Caco-2 (cell line): ENCODE data around the gene FBLN1. TPM values are rescaled to one million over a fixed set of nuclear protein-coding genes. Genes with fewer than 3 reads are reported as not detected.

Source experiments
- BruUV-seq: library from RNA; stranded (reverse); fragments of 400-500 nt; replicated peaks from 2 replicates; lab custom pipeline; 2021; lab: Mats Ljungman, UMichigan
- CTCF ChIA-PET: fragments of 300-600 bp; sonication (Branson Sonifier 250); formaldehyde crosslinking; loops from one replicate; lab custom pipeline; 2022; ENCODE audit warnings: antibody characterized with exemption; lab: Charles Lee
- POLR2A ChIA-PET: fragments of 300-600 bp; sonication (Branson Sonifier 250); formaldehyde crosslinking; loops from one replicate; lab custom pipeline; 2022; ENCODE audit warnings: antibody characterized with exemption; lab: Charles Lee
- DNase-seq, 2 experiments: peaks; one replicate each; pipeline versions ENCODE4 v3.0.0 to v3.0.0-alpha.2; 2020 to 2022
- H3K27me3 ChIP-seq: replicated peaks from 2 replicates; pipeline ENCODE4 v1.6.0; 2011; ENCODE audit warnings: low read length; ENCODE audit not compliant: control insufficient read depth, insufficient read depth
- H3K36me3 ChIP-seq: 2 replicates; pipeline ENCODE4 v1.5.1; 2011; ENCODE audit warnings: low read length; ENCODE audit not compliant: control insufficient read depth, insufficient read depth
- H3K4me1 ChIP-seq: fragments of 250-450 bp; sonication (Bioruptor Pico); 2 replicates; pipeline ENCODE4 v1.5.1; 2020; ENCODE audit warnings: mild to moderate bottlenecking
- H3K4me3 ChIP-seq: 2 replicates; pipeline ENCODE4 v1.5.1; 2011; ENCODE audit warnings: low read depth, mild to moderate bottlenecking, control low read depth, low read length
- H3K9me3 ChIP-seq: fragments of 250-450 bp; sonication (Bioruptor Pico); 2 replicates; pipeline ENCODE4 v1.5.1; 2020; ENCODE audit warnings: mild to moderate bottlenecking, moderate library complexity
- H3K27ac Mint-ChIP-seq: one replicate; pipeline ENCODE4 v1.8.0; 2022; ENCODE audit warnings: mixed read lengths; ENCODE audit not compliant: unreplicated experiment
- H3K27me3 Mint-ChIP-seq: one replicate; pipeline ENCODE4 v1.8.0; 2022; ENCODE audit warnings: mixed read lengths; ENCODE audit not compliant: insufficient read depth, unreplicated experiment
- H3K36me3 Mint-ChIP-seq: one replicate; pipeline ENCODE4 v1.8.0; 2022; ENCODE audit warnings: mild to moderate bottlenecking, mixed read lengths; ENCODE audit not compliant: insufficient read depth, unreplicated experiment
- H3K4me1 Mint-ChIP-seq: one replicate; pipeline ENCODE4 v1.8.0; 2022; ENCODE audit warnings: low read depth, mixed read lengths; ENCODE audit not compliant: unreplicated experiment
- H3K4me3 Mint-ChIP-seq: one replicate; pipeline ENCODE4 v1.8.0; 2022; ENCODE audit warnings: mild to moderate bottlenecking, moderate library complexity, mixed read lengths; ENCODE audit not compliant: unreplicated experiment
- H3K9me3 Mint-ChIP-seq: one replicate; pipeline ENCODE4 v1.8.0; 2022; ENCODE audit warnings: mixed read lengths; ENCODE audit not compliant: unreplicated experiment
- intact Hi-C: fragments of 100-400 bp; cut with micrococcal nuclease; formaldehyde crosslinking; loops from one replicate; pipeline ENCODE4 v1.10.0; 2022; ENCODE audit not compliant: unreplicated experiment
- total RNA-seq: library from RNA; stranded (reverse); gene quantifications from 2 replicates; pipeline ENCODE4 v1.2.3, GENCODE V29; 2022
- TF ChIP-seq, protein P1 (sequence below), 2 experiments: fragments of 200-600 bp in 1 of 2; IDR thresholded peaks; 1 replicate in 1 of 2; 2 replicates in 1 of 2; pipeline versions ENCODE4 v1.5.1 to v1.8.0; 2011 to 2022; ENCODE audit warnings: antibody characterized with exemption in 1 of 2, control low read depth in 1 of 2, inconsistent platforms in 1 of 2, low read depth in 1 of 2, low read length in 1 of 2, mild to moderate bottlenecking in 1 of 2, moderate library complexity in 1 of 2; ENCODE audit not compliant: insufficient read depth in 1 of 2, severe bottlenecking in 1 of 2, unreplicated experiment in 1 of 2

The FBLN1 gene
- total RNA-seq, 1 experiment from 2014 or later = 519 TPM

DNA sequence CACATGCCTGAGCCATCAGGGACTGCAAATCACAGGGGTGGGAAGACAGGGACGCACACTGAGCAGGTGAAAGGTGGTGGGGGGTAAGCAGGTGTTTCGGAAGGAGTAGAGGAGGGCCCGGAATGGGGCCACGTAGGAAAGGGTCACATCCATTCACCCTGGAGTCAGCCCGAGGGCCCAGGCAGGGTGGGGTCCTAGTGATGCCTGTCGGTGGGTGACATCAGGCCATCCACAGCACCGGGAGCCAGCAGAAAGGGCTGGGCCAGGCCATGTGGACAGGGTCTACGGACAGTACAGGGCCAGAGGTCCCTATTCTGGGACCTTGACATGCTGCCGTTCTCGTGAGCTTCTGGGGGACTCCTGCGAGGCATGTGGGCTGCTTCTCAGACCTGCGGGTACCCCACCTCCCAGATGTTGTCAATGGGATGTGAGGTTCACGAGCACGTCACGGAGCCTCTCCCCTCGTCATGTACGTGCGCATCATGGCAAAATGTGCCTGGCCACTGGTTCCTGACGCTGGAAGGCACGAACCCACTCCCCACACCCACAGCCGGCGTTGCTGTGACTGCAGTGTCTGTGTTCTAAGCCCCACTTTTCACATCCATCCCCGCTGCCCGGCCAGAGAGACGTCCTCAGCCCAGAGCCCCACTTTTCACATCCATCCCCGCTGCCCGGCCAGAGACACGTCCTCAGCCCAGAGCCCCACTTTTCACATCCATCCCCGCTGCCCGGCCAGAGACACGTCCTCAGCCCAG lies 84.1 kb downstream of the FBLN1 start:
- TF ChIP-seq, protein P1, sequence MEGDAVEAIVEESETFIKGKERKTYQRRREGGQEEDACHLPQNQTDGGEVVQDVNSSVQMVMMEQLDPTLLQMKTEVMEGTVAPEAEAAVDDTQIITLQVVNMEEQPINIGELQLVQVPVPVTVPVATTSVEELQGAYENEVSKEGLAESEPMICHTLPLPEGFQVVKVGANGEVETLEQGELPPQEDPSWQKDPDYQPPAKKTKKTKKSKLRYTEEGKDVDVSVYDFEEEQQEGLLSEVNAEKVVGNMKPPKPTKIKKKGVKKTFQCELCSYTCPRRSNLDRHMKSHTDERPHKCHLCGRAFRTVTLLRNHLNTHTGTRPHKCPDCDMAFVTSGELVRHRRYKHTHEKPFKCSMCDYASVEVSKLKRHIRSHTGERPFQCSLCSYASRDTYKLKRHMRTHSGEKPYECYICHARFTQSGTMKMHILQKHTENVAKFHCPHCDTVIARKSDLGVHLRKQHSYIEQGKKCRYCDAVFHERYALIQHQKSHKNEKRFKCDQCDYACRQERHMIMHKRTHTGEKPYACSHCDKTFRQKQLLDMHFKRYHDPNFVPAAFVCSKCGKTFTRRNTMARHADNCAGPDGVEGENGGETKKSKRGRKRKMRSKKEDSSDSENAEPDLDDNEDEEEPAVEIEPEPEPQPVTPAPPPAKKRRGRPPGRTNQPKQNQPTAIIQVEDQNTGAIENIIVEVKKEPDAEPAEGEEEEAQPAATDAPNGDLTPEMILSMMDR (IDR thresholded peaks at IDR 0.05; ENCODE audit: insufficient read depth in 1 of 2, low read depth in 1 of 2, low read length in 1 of 2, severe bottlenecking in 1 of 2, unreplicated experiment in 1 of 2) = no peak
- intact Hi-C loops = no loop called here

DNA sequence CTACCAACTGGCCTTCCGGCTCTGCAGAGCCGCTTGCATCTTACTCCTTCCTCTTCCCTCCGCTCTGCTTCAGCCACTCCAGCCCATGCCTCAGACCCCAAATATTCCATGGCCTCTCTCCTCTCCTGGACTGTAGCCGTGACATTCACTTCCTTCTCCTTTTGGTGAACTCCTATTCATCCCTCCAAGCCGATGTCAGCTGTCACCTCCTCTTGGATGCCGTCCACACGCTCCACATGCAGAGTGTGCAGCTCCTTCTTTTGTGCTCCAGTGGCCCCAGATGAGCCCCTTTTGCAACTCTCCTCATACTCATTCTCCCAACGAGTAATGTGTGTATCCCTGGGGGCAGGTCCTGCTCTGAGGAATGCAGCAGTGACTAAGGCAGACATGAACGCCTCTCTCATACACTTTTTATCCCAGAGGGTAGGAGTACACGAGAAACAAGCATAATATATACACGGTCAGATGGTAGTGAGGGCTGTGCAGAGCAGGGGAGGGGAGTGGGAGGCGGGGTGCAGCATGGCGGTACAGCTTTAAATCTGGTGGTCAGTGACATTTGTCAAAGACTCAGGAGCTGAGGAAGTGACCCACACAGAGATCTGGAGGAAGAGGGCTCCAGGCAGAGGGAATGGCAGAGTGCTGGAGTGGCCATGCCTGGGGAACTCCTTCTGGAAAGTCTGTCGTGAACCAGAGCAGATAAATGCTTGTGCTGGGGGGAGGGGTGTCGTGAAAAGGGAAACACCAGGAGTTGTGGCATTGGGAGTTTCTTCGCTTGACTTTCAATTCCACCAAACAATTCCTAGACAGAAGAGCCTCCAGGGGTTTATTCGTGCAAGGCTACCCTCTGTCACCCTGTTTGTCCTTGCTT lies 85.2 kb downstream of the FBLN1 start:
- H3K27ac Mint-ChIP-seq = no peak overlapping the region
- TF ChIP-seq, protein P1 (IDR thresholded peaks at IDR 0.05; ENCODE audit: insufficient read depth in 1 of 2, low read depth in 1 of 2, low read length in 1 of 2, severe bottlenecking in 1 of 2, unreplicated experiment in 1 of 2) = no peak
- ChIA-PET CTCF (no interaction called here), POLR2A (interaction anchor here (0.6 kb wide), 1 partner anchor 9 kb away, joined by 3 read pairs; no protein-coding TSS in a partner anchor)
- Histone ChIP-seq H3K27me3 (no peaks in the 10 kb centered on the region), H3K4me1 (peaks cover 9% of the 10 kb centered on the region; the same call in 1 of the 2 replicates), H3K4me3 (no peak overlapping the region), H3K36me3 (0 out of 2 replicates have a peak, but pooled peaks cover 1% of the 10 kb centered on the region), H3K9me3 (no peaks in the 10 kb centered on the region)
- intact Hi-C loops = no loop called here
- H3K4me3 Mint-ChIP-seq = no peak overlapping the region
- no peaks in the 10 kb centered on the region for H3K4me1 Mint-ChIP-seq
- H3K27me3 Mint-ChIP-seq = no peaks in the 10 kb centered on the region
- no peaks in the 10 kb centered on the region for H3K9me3 Mint-ChIP-seq
- H3K36me3 Mint-ChIP-seq = no peaks in the 10 kb centered on the region
- no peak for DNase-seq
- no TSS peak for BruUV-seq

More for the DNA sequence above, 84.1 kb downstream of the FBLN1 start:
- H3K36me3 Mint-ChIP-seq = no peaks in the 10 kb centered on the region
- Histone ChIP-seq H3K27me3 (no peaks in the 10 kb centered on the region), H3K9me3 (no peaks in the 10 kb centered on the region), H3K36me3 (0 out of 2 replicates have a peak, but pooled peaks cover 1% of the 10 kb centered on the region), H3K4me3 (no peak overlapping the region), H3K4me1 (peaks cover 9% of the 10 kb centered on the region; the same call in 1 of the 2 replicates)
- BruUV-seq = no TSS peak
- POLR2A ChIA-PET = no interaction called here
- no peak overlapping the region for H3K27ac Mint-ChIP-seq
- no peaks in the 10 kb centered on the region for H3K27me3 Mint-ChIP-seq
- no peaks in the 10 kb centered on the region for H3K9me3 Mint-ChIP-seq
- no peak for DNase-seq
- H3K4me1 Mint-ChIP-seq = no peaks in the 10 kb centered on the region
- H3K4me3 Mint-ChIP-seq = no peak overlapping the region
- CTCF ChIA-PET = no interaction called here

DNA sequence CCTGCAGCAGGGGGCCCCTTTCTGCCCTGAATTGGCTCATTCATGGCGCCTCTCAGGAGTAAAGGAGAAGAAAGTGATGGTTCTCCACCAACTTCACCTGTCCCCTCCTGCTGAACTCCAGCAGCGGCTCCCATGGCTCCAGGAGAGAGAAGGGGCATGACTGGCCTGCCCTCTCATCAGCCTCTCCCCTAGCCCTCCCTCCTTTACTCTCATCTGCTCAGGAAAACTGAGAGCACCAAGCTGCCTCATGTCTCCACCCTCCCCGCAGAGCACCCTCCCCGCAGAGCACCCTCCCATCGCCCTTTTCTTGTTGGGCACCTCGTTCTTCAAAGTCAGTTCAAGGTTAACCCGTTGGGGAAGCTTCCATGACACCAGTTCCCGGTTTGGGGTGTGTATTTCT lies 86.9 kb downstream of the FBLN1 start:
- H3K36me3 Mint-ChIP-seq = no peaks in the 10 kb centered on the region
- no peak for DNase-seq
- H3K9me3 Mint-ChIP-seq = no peaks in the 10 kb centered on the region
- POLR2A ChIA-PET = no interaction called here
- CTCF ChIA-PET = no interaction called here
- intact Hi-C loops = no loop called here
- Histone ChIP-seq H3K9me3 (no peaks in the 10 kb centered on the region), H3K36me3 (peaks cover 1% of the 10 kb centered on the region; the same call in 1 of the 2 replicates), H3K27me3 (no peaks in the 10 kb centered on the region), H3K4me1 (peaks cover 9% of the 10 kb centered on the region; the same call in 1 of the 2 replicates), H3K4me3 (no peak overlapping the region)
- BruUV-seq = no TSS peak
- H3K27me3 Mint-ChIP-seq = no peaks in the 10 kb centered on the region
- H3K4me3 Mint-ChIP-seq = no peak overlapping the region
- no peak overlapping the region for H3K27ac Mint-ChIP-seq
- TF ChIP-seq, protein P1 (IDR thresholded peaks at IDR 0.05; ENCODE audit: insufficient read depth in 1 of 2, low read depth in 1 of 2, low read length in 1 of 2, severe bottlenecking in 1 of 2, unreplicated experiment in 1 of 2) = no peak
- H3K4me1 Mint-ChIP-seq = no peaks in the 10 kb centered on the region
